Right ventricle myocardium inferior (tissue), 1 donor: ENCODE measurements around the gene SORCS2. TPM values are rescaled to one million over a fixed set of nuclear protein-coding genes. Genes with fewer than 3 reads are reported as not detected.

Experiments
- ATAC-seq: fragments of 200-7000 bp; cut with Tn5 transposase; one replicate; pipeline ENCODE4 v1.9.1; 2020; ENCODE audit warnings: mild to moderate bottlenecking, moderate library complexity
- DNase-seq: peaks from one replicate; pipeline ENCODE4 v3.0.0; 2021; ENCODE audit errors: missing footprints
- intact Hi-C: fragments of 100-400 bp; cut with DNase I; formaldehyde crosslinking; loops from one replicate; pipeline ENCODE4 v1.11.0; 2022
- total RNA-seq: library from RNA; stranded (reverse); fragmentation: NEBNext Ultra II Directional; extraction: Animal tissue kit (Norgen Biotek cat#: 25700); gene quantifications from one replicate; pipeline ENCODE4 v1.2.1, GENCODE V29; 2021
- donor health status: DM: no; HTN: yes; CAD: no; lungs with severe emphysema.

Gene SORCS2
- total RNA-seq, 1 donor from 2014 or later = 1.1 TPM

GRCh38 chr4:7657545-7658297, 465.4 kb downstream of the SORCS2 start:
- intact Hi-C loops = no loop called here
- DNase-seq (no peak), ATAC-seq (no peak)

GRCh38 chr4:7658341-7659204, 466.2 kb downstream of the SORCS2 start:
- DNase-seq (no peak), ATAC-seq (no peak)
- intact Hi-C loops = no loop called here

DNA sequence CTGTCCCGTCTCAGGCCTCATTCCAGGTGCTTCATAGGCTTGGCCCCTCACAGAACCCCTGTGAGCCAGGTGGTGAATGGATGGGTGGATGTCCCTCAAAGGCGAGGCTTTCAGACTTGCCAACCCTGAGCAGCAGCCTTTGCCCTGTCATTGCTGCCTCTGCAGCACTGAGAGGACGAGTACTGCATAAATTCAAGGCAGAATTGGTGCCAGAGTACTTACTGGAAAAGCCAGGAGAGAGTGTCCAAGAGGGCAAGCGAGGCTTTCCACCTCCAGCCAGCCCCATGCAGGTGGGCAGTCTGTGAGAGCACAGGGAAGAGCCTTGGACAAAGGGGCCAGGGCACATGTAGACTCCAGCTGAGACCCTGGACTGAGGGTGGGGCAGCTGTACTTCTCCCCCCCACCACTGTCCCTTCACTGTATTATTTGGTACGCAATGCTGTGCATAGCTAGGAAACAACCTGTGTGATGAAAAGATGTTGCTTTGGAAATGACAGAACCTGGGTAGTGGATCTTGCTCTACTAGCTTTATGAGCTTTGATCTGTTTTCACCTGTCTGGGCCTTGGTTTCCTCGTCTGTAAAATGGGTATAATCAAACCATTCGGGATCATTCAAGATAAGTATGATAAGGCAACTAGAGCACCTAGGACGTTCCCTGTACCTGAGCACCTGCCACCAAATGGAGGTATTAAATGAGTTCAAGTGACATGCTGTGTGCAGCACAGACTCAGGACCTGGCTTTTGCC, 467.3 kb downstream of the SORCS2 start:
- no peak for DNase-seq

DNA sequence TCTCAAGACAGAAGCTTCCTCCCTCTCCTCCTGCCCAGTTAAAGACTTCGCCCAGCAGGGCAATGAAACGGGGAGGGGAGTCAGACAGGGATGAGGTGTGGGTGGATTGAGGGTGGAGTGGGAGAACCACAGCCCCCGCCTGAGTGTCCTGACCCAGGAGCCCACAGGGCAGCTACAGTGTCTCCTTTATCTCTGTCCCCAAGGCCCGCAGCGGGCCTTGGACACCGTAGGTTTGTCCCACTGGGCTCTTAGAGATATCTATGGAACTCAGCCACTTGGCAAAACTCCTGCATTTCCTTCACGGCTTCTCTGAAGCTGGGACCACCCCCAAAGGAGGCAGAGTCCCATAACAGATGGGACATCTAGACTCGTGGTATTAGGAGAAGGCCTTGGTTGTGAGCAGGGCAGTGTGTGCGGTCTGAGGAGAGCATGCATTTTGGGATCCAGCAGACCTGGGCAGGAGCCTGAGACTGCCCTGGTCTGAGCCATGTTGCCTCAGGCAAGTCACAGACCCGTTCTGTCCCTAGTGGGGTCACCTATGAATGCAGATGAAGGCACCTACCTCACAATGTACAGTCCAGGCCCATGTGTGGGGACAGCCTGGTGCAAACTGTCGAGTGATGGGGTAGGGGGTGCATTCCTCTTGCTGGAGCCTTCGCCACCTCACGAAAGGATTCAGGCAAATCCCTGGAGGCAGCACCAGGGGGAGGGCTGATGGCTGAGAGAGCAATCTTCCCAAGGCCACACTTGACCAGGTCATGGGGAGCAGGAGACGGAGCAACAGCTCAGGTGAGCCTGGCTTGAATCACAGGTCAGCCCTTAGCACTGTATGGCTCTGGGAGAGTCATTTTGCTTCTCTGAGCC, 468.1 kb downstream of the SORCS2 start:
- ATAC-seq = no peak
- intact Hi-C loops = no loop called here
- no peak for DNase-seq

More for the DNA sequence above, 467.3 kb downstream of the SORCS2 start:
- intact Hi-C loops = no loop called here
- ATAC-seq = no peak

- DNase-seq (no peak), ATAC-seq (no peak)
- intact Hi-C loops = no loop called here
Measured at GRCh38 chr4:7661066-7661748, 468.9 kb downstream of the SORCS2 start.

- no peak for ATAC-seq
Measured at GRCh38 chr4:7661846-7662506, 469.6 kb downstream of the SORCS2 start.

GRCh38 chr4:7662507-7662846, 470.1 kb downstream of the SORCS2 start:
- DNase-seq = no peak
- no peak for ATAC-seq
- intact Hi-C loops = no loop called here

More at GRCh38 chr4:7661846-7662506, 469.6 kb downstream of the SORCS2 start:
- no peak for DNase-seq
- intact Hi-C loops = no loop called here

DNA sequence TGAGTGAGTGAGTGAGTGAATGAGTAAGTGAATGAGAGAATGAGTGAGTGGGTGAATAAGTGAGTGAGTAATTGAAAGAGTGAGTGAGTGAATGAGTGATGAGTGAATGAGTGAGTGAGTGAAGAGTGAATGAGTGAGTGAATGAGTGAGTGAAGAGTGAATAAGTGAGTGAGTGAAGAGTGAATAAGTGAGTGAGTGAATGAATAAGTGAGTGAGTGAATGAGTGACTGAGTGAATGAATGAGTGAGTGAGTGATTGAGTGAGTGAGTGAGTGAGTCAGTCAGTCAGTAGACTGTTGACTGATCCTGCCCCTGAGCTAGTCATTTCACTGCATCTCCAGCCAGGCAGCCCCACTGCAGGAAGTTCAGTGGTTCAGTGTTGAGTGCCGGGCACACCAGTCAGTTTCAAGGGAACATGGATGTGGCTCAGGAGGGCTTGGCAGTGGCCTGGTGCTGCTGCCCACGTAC, 470.8 kb downstream of the SORCS2 start:
- intact Hi-C loops = no loop called here
- ATAC-seq = no peak
- DNase-seq = no peak

DNA sequence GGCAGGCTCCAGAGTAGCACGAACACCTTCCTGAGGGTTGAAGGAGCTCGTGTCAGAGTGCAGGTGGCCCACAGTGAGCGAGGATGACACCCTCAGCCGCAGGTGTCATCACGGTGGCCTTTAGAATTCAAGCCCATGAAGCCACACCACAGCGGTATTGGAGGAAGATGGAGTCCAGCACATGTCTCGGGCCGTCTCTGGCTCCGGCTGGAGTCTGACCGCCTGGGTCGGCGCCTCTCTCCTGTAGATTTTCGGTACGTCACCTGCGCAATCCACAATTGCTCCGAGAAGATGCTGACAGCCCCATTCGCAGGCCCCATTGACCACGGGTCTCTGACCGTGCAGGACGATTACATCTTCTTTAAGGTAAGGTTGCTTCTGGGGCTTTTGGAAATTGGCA, 471.8 kb downstream of the SORCS2 start:
- intact Hi-C loops = no loop called here
- ATAC-seq (no peak), DNase-seq (no peak)

GRCh38 chr4:7665321-7665720, 473.0 kb downstream of the SORCS2 start:
- no peak for DNase-seq
- no peak for ATAC-seq
- intact Hi-C loops = no loop called here

- DNase-seq = no peak
- intact Hi-C loops = no loop called here
- ATAC-seq = no peak
Measured at GRCh38 chr4:7666011-7666410, 473.7 kb downstream of the SORCS2 start.

DNA sequence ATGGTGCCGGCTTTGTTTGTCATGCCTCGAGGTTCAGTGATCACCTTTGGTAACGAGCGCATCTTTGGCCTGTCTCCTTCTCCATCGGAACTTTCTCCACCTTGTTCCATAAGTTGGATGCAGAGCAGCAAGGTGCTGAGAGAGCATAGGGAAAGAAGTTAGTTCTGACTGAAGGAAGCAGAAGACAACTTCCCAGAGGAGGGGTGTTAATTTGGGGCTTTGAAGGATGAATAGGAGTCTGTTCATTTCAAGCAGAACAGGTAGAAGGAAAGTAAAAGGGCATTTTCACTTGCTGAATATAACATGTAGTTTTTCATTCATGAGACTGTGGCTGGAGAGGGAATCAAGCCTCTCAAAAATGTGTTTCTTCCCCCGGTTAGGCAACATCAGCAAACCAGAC, 474.4 kb downstream of the SORCS2 start:
- intact Hi-C loops = no loop called here
- no peak for DNase-seq
- ATAC-seq = no peak

GRCh38 chr4:7668271-7668670, 475.9 kb downstream of the SORCS2 start:
- intact Hi-C loops = no loop called here
- DNase-seq (no peak), ATAC-seq (no peak)

DNA sequence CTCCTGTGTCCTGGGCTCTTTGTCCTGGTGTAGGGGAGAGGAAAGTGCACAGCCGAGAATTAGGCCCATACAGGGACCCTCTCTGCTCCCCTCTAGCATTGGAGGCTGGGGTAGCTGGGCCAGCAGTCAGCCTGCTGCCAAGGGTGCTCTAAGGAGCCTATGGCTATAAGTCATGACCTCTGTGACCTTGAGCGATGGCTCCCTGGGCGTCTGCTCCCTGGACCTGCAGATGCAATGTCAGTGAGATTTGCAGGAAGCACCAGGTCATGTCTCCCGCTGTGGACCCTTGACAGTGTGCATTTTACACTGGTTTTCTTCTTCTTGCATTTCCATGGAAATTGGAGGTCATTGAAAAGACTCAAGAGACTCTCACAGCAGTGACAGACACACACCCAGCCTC, 476.5 kb downstream of the SORCS2 start:
- no peak for DNase-seq
- ATAC-seq = no peak
- intact Hi-C loops = no loop called here

GRCh38 chr4:7672601-7673000, 480.3 kb downstream of the SORCS2 start:
- intact Hi-C loops = no loop called here
- DNase-seq = no peak
- ATAC-seq = no peak

DNA sequence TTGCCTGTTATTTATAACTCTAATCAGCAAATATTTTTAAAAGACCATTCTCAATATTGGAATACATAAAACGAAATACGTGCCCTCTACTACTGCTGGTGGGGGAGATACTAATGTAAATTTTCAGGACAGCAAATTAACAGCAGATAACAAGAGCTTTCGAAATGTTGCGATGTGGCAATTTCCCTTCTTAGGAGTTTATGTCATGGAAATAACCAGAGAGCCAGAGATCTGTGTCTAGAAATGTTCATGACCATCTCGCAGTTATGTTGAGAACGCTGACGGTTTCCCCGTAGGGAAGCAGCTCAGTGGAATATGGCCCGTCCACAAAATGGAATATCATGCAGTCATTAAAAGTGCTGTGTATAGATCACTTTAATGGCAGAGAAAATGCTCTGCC, 480.8 kb downstream of the SORCS2 start:
- intact Hi-C loops = no loop called here
- no peak for DNase-seq
- ATAC-seq = no peak

GRCh38 chr4:7674706-7675105, 482.4 kb downstream of the SORCS2 start:
- ATAC-seq (no peak), DNase-seq (no peak)
- intact Hi-C loops = no loop called here

DNA sequence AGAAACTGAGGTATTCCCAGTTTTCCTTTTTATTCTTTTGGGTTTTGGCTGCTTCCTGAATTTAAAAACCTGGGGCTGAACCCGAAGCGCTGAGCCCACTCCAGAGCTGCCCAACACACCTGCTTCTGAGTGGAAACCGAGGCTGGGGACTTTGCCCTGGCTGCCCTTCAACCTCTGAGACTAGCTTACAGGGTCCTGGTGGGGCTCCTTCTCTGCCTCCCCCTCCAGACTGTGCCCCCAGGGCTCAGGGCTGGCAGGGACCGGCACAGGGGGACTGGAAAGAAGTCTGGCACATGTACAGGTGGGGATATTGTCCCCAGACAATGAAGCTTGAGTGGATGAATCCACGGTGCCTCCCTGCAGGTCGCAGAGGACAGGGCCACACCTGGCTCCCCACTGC, 482.8 kb downstream of the SORCS2 start:
- DNase-seq (no peak), ATAC-seq (no peak)
- intact Hi-C loops = no loop called here
